Measurements from ENCODE around the gene CDH4.

Gene CDH4

GRCh38 chr20:61332016-61332975 lies 80.2 kb downstream of the CDH4 start:
- no peak for DNase-seq

- DNase-seq: no peak
Observed at GRCh38 chr20:61333484-61334108, 81.5 kb downstream of the CDH4 start.

- no peak for DNase-seq
Observed at GRCh38 chr20:61340157-61340556, 88.1 kb downstream of the CDH4 start.

- DNase-seq: no peak
Observed at GRCh38 chr20:61341605-61342004, 89.5 kb downstream of the CDH4 start.

GRCh38 chr20:61343934-61344333 lies 91.9 kb downstream of the CDH4 start:
- DNase-seq: no peak

- no peak for DNase-seq
Observed at GRCh38 chr20:61345656-61346055, 93.6 kb downstream of the CDH4 start.

GRCh38 chr20:61346996-61347395 lies 94.9 kb downstream of the CDH4 start:
- DNase-seq: no peak

- DNase-seq: no peak
Observed at GRCh38 chr20:61347443-61347842, 95.4 kb downstream of the CDH4 start.

GRCh38 chr20:61349447-61350165 lies 97.5 kb downstream of the CDH4 start:
- no peak for DNase-seq

GRCh38 chr20:61350500-61351250 lies 98.6 kb downstream of the CDH4 start:
- DNase-seq: no peak

GRCh38 chr20:61352346-61353260 lies 100.5 kb downstream of the CDH4 start:
- DNase-seq: no peak

- DNase-seq: no peak
Observed at GRCh38 chr20:61353261-61354000, 101.4 kb downstream of the CDH4 start.

GRCh38 chr20:61354001-61354390 lies 101.9 kb downstream of the CDH4 start:
- no peak for DNase-seq

- DNase-seq: no peak
Observed at GRCh38 chr20:61354501-61354900, 102.4 kb downstream of the CDH4 start.

GRCh38 chr20:61354901-61355495 lies 102.9 kb downstream of the CDH4 start:
- no peak for DNase-seq

- no peak for DNase-seq
Observed at GRCh38 chr20:61355585-61355984, 103.5 kb downstream of the CDH4 start.

- DNase-seq: no peak
Observed at GRCh38 chr20:61356196-61356595, 104.1 kb downstream of the CDH4 start.

- no peak for DNase-seq
Observed at GRCh38 chr20:61357119-61357518, 105.1 kb downstream of the CDH4 start.

GRCh38 chr20:61359254-61359653 lies 107.2 kb downstream of the CDH4 start:
- no peak for DNase-seq

- no peak for DNase-seq
Observed at GRCh38 chr20:61360296-61360695, 108.2 kb downstream of the CDH4 start.

- no peak for DNase-seq
Observed at GRCh38 chr20:61360940-61361339, 108.9 kb downstream of the CDH4 start.
